Activated T-cell treated with anti-CD3 and anti-CD28 coated beads for 48 hours (primary cell): ENCODE measurements around the gene OXA1L.
"Not testable (repeated sequence)": the region's sequence is repeated elsewhere in the genome, so short reads cannot be mapped to it uniquely, and the experiment has no call there.

Source experiments
- DNase-seq: peaks from one replicate; pipeline ENCODE4 v3.0.0-alpha.2; 2020; ENCODE audit warnings: low read depth

OXA1L gene

DNA sequence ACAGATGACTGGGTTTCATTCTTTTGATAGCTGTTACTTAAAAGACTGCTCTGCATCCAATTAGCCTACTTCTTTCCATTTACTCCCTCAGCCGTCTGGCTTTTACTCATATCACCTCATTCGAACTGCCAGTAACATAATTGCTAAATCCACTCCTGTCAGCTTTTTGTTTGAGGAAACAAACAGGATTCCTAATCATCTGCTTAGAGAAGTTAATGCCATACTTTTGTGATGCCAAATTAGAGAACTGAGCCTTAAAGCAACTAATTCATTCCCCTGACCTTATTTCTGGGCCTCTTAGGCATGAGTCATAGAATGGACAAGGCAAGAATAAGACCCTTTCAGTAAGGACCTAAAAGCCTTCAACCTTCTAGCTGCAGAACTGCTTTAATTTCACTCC is 2.9 kb downstream of the OXA1L start:
- DNase-seq, result no peak

DNA sequence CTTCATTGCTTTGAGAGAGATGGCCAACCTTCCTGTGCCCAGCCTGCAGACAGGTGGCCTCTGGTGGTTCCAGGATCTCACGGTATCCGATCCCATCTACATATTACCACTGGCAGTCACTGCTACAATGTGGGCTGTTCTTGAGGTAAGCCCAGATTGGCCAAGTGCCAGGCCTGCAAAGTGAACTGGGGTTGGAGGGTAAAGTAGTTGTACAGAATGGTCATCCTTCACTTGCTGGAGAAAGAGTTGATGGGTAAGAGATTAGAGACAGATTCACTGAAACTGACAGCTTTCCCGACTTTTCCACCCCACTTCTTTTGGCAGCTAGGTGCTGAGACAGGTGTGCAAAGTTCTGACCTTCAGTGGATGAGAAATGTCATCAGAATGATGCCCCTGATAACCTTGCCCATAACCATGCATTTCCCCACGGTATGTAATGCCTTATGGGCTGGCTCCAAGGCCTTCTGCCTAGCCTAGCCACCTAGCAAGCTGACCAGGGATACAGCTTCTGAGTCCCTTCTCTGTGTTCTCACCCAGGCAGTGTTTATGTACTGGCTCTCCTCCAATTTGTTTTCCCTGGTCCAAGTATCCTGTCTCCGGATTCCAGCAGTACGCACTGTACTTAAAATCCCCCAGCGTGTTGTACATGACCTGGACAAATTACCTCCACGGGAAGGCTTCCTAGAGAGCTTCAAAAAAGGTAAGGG is 4.1 kb downstream of the OXA1L start:
- DNase-seq, result no peak

DNA sequence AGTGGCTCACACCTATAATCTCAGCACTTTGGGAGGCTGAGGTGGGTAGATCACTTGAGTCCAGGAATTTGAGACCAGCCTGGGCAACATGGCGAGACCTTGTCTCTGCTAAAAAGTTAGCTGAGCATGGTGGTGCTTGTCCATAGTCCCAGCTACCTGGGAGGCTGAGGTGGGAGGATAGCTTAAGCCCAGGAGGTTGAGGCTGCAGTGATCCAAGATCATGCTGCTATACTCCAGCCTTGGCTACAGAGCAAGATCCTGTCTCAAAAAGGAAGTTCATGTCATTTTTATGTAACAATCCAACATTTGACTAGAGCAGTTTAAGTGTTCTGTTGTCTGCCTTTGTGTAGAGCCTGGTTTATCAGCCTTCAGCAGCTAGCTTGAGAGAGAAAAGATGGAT is 6.2 kb downstream of the OXA1L start:
- no peak for DNase-seq

DNA sequence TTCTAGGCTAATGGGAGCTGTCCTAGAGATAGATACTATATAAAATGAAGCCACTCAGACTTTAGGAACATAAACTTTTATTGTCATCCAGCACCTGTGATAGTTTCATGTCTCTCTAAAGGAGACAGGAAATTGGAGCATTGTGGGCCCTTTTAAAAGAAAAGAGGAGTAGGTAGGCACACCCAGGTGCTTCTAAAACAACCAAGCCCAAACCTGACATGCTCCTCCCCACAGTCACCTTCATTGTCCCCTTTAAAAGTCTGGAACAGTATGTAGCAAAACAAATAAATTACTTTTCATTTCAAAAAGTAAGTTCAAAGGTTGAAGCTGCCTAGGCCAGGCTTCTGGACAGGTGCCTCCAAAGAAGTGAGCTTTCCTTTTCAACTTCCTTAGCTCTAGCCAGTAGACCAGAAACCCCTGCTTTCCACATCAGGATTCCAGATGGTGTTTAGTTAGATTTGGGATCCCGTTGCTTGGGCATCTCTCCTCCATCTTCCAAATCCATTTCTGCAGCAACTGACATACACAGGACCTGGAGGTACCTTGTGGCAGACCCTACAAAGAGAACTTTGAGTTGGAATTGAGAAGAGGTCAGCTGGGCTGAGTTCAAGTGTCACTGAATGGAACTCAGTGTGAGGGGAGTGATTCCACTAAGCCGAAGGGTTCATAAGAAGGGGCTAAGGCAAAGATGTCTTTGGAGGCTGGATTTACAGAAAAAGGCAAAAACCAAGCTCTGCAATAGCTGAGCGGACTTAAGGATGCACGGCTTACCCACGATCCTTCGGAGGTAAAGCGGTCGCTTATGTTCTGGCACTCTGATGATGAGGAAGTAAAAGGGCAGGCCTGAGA is 6.9 kb downstream of the OXA1L start:
- no peak for DNase-seq

DNA sequence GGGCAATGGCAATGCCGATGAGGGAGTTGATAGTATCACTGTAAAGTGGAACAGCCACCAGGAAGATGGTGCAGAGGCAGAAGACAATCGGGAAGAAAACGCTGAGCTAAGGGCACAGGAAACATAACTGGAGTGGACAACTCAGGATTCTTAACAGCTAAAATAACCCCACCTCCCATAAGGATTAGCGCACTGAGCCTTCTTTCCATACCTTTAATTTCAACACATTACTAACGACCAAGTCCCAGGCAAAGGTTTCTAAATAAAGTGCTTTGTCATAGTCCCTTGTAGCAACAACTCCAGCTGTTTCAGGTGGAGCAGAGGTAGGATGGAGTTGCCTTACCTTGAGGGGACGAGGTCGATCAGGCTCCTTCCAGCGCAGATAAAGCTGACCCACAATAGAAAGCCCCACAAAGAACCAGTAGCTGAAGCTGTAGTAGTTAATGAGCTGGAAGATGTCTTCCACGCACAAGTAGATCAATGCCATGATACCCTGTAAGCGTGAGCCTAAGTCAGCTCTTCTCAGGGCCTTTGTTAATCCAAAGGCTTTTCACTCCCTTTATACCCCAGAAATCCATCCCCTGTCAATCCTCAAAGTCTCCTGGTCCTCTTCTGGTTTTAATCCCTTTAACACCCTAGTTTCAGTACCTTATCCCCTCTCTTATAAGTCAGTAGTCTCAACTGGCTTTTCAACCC is 7.7 kb downstream of the OXA1L start:
- no peak for DNase-seq

DNA sequence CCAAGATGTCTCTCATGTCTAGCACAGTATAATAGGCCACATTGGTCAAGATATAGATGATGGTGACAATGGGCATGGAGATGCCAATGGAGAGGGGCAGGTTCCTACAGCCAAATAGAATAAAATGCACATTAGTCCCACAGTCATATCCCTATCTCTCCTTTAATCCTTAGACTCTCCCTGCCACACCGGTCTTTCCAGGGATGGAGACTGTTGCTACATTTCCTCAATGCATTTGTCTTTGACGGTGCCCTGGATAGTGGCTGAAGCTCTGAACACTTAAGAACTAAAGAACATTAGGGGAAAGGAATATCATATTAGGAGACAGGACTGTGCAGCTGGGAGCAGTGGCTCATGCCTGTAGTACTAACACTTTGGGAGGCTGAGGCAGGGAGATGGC is 9.7 kb downstream of the OXA1L start:
- DNase-seq, result no peak

DNA sequence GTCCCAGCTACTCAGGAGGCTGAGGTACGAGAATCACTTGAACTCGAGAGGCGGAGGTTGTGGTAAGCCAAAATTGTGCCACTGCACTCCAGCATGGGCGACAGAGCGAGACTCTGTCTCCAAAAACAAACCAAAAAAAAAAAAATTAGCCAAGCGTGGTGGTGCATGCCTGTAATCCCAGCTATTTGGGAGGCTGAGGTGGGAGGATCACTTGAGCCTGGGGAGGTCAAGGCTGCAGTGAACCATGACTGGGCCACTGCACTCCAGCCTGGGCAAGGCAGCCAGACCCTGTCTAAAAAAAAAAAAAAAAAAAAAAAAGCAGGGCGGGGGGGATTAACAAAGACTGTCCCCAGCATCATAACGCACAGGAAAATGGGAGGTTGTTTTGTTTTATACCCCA is 10.4 kb downstream of the OXA1L start:
- not testable (repeated sequence) for DNase-seq

DNA sequence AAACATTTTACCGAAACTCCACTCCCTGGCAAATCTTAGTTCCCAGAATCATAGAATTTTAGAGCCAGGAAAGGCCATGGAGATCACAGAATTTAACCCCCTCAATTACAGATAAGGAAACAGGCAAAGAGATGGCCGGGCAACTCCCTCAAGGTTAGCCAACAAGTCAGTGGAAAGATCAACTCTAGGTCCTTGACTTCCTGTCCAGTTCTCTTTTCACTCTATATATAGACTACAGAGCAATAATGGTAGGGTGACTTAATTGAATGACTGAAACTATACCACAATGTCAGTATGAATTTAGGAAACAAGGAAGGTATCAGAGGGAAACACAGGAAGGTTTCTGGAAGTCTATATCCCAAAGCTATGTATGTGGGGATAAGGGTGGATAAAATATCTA is 11.6 kb downstream of the OXA1L start:
- no peak for DNase-seq

DNA sequence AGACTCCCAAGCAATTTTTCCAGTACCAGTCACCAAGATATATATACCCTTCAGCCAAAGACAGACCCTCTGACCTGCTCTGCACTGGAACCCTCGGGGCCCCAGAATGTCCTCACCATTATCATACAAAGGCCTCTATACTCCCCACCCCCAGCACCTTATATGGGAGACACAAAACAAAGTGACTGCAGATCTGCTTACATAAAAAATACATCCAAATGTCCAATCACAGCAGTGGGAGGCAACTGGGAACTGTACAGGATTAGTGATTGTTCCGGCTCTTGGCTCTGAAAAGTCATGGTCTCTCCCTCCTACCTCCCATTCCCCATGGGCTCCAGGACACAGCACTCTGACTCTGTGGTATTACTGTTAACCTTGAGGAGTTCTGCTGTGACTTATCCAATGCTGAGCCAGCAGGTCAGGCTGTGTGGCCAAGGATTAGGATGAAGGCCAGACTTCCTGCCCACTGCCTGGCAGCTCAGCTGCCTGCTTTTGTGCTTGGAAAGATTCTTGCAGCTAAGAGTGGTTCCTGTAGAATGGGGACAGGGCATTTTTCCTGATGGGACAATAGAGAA is 13.7 kb downstream of the OXA1L start:
- DNase-seq, result no peak

DNA sequence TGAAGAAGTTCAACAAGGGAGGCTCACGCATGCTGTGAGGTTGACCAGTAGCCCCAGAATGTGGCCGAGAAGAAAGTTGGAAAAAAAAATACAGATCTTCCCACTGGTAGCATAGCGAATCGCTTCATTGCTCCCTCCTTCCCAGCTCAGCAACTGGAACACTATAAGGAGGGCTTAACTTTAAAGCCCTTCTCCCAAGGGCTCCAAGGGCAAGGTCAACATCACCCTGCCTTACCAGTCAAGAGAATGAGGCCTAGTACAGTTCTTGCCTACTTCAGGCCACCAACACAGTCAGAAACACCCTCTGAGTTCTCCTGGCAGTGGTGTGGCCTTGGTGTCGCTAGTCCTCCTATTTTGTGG is 14.4 kb downstream of the OXA1L start:
- DNase-seq, result no peak

DNA sequence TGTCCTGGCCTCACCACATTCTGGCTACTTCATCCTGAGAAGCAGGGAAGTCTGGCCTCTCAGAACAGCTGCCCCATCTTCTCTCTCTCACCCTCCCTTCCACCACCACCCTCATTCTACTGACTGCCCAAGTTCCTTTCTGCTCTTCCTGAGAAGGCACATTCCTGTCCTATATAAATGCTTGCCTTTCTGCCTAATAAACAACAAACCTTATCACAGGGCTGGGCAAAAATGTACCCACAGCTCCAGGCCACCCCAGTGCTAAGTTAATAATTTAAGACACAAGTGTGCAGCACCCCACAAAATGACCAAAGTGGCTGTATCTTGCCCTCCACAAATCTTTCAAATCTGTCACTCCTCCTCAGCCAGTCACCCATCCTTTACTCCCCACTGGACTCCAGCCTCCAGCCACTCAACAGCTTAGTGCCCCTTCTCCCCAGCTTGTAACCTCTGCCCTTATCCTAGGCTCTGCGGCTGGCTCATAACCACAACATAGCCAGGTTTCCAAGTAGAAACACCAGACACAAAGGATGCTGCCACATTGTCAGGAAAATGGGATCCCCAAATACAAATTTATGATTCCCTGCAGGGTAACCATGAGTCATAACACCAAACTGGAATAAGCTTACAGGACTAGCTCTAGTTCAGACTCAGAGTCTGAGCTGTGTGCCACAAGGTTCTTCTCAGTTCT is 15.0 kb downstream of the OXA1L start:
- no peak for DNase-seq

DNA sequence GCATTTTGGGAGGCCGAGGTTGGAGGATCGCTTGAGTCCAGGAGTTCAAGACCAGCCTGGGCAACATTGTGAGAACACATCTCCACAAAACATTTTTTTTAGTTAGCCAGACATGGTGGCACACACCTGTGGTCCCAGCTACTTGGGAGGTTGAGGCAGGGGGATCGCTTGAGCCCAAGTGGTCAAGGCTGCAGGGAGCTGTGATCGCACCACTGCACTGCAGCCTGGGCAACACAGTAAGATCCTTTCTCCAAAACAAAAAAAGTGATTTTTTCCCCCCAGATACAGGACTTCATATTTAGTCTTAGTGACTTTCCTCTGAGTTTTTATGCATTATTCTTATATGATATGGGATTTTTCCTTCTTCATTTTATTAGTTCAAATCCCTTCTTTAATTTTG is 20.2 kb downstream of the OXA1L start:
- no peak for DNase-seq

DNA sequence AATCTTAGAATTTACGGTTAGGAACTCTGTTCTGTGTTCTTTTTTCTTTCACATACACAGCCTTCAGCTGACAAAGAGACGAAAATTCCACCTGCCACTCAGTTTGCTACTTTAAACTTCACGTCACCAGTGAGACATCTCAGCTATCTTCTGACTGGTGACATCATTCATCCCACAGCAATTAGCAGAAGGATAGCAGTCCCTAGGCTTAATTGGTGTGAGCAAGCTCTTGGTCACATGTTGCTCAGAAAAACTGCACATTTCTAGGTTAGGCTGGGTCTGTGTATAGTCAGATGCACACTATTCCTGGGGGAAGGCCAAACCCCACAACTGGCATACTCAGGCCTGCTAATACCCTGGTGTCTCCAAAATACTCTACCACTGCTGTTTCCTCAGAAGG is 24.8 kb downstream of the OXA1L start:
- DNase-seq, result no peak

DNA sequence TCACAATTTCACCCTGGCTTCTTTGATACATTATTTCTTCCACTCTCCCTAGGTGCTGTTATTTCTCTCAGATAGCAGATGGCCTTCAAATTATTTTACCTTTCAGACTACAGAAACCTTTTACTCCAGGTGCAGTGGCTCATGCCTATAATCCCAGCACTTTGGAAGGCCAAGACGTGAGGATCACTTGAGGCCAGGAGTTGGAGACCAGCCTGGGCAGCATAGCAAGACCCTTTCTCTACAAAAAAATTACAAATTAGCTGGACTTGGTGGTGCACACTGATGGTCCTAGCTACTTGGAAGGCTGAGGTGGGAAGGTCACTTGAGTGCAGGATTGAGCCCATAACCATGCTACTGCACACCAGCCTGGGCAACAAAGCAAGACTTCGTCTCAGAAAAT is 25.7 kb downstream of the OXA1L start:
- DNase-seq, result no peak

DNA sequence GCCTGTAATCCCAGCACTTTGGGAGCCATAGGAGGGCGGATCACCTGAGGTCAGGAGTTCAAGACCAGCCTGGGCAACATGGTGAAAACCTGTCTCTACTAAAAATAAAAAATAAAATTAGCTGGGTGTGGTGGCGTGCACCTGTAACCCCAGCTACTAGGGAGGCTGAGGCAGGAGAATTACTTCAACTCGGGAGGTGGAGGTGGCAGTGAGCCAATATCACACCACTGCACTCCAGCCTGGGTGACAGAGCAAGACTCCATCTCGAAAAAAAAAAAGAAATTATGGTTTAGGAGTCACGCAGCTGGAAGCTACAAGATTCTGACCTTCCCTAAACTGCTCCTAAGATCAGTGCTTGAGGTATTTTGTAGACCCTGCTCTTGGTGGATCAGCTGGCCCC is 27.1 kb downstream of the OXA1L start:
- not testable (repeated sequence) for DNase-seq

DNA sequence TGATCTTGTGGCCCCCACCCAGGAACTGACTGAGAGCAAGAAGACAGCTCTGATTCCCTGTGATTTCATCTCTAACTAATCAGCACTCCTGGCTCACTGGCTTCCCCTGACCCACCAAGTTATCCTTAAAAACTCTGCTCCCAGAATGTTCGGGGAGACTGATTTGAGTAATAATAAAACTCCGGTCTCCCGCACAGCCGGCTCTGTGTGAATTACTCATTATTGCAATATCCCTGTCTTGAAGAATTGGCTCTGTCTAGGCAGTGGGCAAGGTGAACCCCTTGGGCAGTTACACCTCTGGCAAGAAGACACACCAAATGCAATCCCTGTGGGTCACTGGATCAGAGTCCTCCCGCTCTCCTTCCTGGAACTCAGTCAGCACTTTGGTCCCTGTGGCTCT is 27.5 kb downstream of the OXA1L start:
- DNase-seq, result no peak

DNA sequence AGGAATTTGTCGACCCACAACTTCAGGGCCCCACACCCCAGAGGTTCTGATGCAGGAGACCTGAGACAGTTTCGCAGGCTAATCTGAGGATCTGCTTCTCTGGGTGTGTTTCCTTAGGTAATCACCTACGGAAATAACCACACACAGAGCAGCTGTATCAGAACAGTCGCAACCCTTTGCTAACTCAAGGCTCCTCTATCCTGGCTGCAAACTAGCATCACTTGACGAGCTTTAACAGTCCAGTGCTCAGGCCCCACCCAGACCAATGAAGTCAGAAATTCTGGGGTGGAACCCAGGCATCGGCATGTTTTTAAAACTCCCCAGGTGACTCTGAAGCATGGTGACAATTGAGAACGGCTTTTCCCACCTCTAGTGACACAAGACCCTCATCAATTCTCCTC is 28.1 kb downstream of the OXA1L start:
- no peak for DNase-seq

DNA sequence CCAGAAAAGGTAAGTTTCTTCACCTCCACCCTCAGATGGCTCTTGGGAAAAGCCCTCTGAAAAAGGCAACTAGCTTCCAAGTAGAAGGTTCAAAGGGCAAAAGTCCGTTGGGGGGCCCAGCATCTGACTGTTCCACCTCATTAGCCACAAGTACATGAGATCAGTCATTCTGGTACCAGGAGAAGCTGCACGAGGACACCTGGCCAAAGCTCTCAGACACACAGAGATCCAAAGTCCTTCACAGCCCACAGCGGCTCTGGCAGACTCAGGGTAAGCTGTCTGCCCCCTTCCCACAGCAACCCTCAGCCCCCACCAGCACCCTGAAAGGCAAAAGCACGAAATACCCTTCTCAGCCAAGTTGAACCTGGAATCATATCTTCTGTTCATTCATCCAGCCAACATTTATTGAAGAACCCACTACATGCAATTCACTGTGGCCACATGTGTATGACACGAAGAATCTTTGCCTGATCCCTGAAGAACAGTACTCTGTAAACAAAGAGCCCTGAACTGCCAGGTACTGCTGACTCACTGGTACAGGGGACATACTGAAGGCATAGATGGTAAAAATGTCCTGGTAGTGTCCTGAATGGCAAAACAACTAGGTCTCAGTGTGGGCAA is 29.7 kb downstream of the OXA1L start:
- DNase-seq, result no peak

DNA sequence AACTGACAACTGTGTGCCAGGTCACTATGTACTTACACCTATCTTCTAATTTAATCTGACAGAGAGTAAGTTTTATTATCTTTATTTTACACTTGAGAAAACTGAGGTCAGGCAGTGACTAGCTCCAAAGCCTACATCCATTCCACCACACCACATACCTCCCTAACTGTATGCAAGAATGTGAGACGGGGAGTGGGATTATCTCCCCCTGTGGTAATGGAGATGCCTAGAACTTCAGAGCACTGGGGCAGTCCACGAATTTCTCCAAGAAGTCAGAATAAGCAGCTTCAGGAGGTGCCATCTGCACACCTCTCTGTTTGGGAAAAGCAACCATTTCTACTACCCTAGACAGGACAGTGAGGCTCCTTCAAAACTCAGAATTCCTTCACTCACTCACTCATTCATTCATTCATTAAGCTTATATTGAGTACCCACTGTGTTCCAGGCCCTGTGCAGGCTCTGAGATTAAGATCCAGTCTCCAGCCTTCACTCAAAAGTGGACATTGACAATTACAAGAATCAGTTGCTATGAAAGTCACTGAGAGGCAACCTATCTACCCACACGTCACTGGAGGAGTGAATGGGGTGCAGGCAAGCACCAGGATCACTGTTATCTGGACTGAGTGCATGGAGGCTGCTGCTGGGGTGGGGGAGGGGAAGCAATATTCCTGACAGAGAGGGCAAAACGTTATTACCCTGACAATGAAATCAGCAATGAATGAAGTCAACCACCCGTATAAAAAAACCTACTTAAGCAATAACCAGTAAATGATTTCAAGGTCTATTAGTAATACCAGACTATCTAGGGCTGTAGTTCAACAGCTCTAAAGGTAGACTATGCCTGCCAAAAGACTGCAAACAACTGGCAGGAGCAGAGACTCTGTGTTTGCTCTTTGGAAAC is 30.8 kb downstream of the OXA1L start:
- no peak for DNase-seq

DNA sequence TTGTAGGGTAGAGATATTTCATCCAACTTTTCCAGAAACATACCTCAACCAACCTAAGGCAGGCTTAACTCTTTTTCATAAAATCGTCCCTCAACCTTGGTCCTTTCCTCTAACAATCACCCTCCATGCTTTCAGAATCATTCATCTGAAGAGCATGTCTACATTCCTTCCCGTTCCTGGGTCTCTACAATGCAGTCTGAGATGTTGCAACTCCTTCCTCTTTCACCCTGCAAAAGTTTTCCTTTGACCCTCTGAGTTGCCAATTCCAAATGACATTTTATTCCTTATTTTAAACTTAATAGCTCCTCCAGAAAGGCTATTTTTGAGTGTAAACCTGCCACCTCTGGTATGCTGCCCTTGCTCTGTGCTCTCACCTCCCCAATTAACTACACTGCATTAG is 32.0 kb downstream of the OXA1L start:
- no peak for DNase-seq

DNA sequence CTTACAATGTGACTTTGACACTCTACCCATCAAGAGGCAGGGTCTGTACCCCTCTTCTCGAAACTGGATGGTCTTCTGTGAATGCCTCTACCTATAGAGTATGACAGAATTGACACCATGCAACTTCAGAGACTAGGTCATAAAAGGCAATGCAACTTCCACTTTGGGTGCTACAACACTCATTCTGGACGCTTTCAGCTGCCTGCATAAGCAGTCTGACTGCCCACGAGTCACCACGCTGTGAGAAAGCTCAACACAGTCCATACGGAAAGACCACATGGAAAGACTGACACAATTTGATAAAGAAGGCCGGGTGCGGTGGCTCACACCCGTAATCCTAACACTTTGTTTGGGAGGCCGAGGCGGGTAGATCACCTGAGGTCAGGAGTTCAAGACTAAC is 33.9 kb downstream of the OXA1L start:
- no peak for DNase-seq
